Pancreas (tissue), 10 donors: Measurements from ENCODE around the gene ASB6. TPM values are rescaled to one million over a fixed set of nuclear protein-coding genes. Genes with fewer than 3 reads are reported as not detected.

Source experiments
- ATAC-seq, 4 donors: fragments of 200-7000 bp; cut with Tn5 transposase; one replicate each; pipeline versions ENCODE4 v1.8.0 to v1.9.1; 2020; ENCODE audit warnings: mild to moderate bottlenecking in 4 of 4, moderate library complexity in 4 of 4
- DNase-seq, 6 donors: peaks; one replicate each; pipeline ENCODE4 v3.0.0-alpha.2; 2020
- FAIRE-seq: peaks from 2 replicates; lab custom pipeline; 2012; peaks lifted over from hg19 to GRCh38; lab: Jason Lieb, UNC
- H3K27ac ChIP-seq, 4 donors: fragments of 200-600 bp; sonication (generic); 1 replicate in 3 of 4; 2 replicates in 1 of 4; pipeline versions ENCODE4 v1.5.0 to v1.8.0; 2020
- H3K27me3 ChIP-seq, 4 donors: fragments of 200-600 bp; one replicate each; pipeline ENCODE4 v1.8.0; 2021
- H3K36me3 ChIP-seq, 3 donors: fragments of 200-600 bp; sonication (generic) in 1 of 3; one replicate each; pipeline versions ENCODE4 v1.5.0 to v1.8.0; 2020 to 2021
- H3K4me1 ChIP-seq, 3 donors: fragments of 200-600 bp; one replicate each; pipeline ENCODE4 v1.8.0; 2021
- H3K4me3 ChIP-seq, 4 donors: fragments of 200-600 bp; sonication (generic) in 2 of 4; one replicate each; pipeline versions ENCODE4 v1.5.0 to v1.8.0; 2020 to 2021
- H3K9me3 ChIP-seq, 4 donors: fragments of 200-600 bp; one replicate each; pipeline ENCODE4 v1.8.0; 2021
- CTCF ChIP-seq, 4 donors: fragments of 200-600 bp; sonication (generic) in 3 of 4; IDR thresholded peaks; one replicate each; pipeline versions ENCODE4 v1.5.0 to v1.8.0; 2021; ENCODE audit warnings: antibody characterized with exemption in 4 of 4
- WGBS, 2 donors: extraction: QIAGEN DNeasy Blood & Tissue Kit; methylation state at CpG; one replicate each; pipeline ENCODE4 v1.1.7; 2013; 5-methylcytosine and 5-hydroxymethylcytosine counted together
- intact Hi-C, 3 donors: fragments of 100-400 bp; cut with DNase I; formaldehyde crosslinking; loops; one replicate each; pipeline versions ENCODE4 v1.11.1 to v1.14.2; 2022
- polyA plus RNA-seq, 2 donors: library from polyadenylated mRNA; stranded (reverse); fragments of 200-250 nt; gene quantifications; one replicate each; pipeline ENCODE4 v1.2.3, GENCODE V29; 2013
- total RNA-seq, 6 donors: library from RNA; stranded (reverse); fragmentation: NEBNext Ultra II Directional in 4 of 6; extraction: Animal tissue kit (Norgen Biotek cat#: 25700) in 4 of 6; gene quantifications; one replicate each; pipeline versions ENCODE4 v1.2.1 to v1.2.4, GENCODE V29; 2021 to 2023
- donor health status: healthy with polysubstance abuse.
- donor health status: DM: no; HTN: no; CAD: no; lungs with moderate emphysema.
- donor health status: DM: no; HTN: no; CAD: no.
- donor health status: control.
- donor health status: control.
- donor health status: Bipolar disorder and iron deficiency.
- donor health status: DM: yes; HTN: yes; CAD: no.
- donor health status: DM: no; HTN: no; CAD: no.
- donor health status: DM: no; HTN: no; CAD: no.
- donor health status: DM: yes; HTN: yes; CAD: no.

The ASB6 gene
- total and polyA plus RNA-seq, 8 donors: 6.3 to 23.7 (median 9.0) TPM

GRCh38 chr9:129643706-129644105 lies 1.8 kb upstream of the ASB6 start:
- ATAC-seq: no peak
- no peaks in the 10 kb centered on the region for H3K9me3 ChIP-seq
- H3K27me3 ChIP-seq: no peaks in the 10 kb centered on the region
- peaks cover 0 to 4% (median 0%) of the 10 kb centered on the region in 3 donors for H3K36me3 ChIP-seq
- no peak overlapping the region for H3K27ac ChIP-seq
- no peak for FAIRE-seq
- peak in 1 of 6 donors; percentile 27 for DNase-seq
- H3K4me1 ChIP-seq: peaks cover 16 to 22% (median 17%) of the 10 kb centered on the region in 3 donors
- TF ChIP-seq CTCF (IDR thresholded peaks at IDR 0.05): no peak
- intact Hi-C loops: loop anchor here in 1 of 3 donors (5.0 kb wide), 1 partner anchor 149 kb away; no protein-coding TSS in a partner anchor
- no peak overlapping the region for H3K4me3 ChIP-seq
- 81 to 86% methylated on average over 10 of the region's 10 CpGs for WGBS, 2 donors

- WGBS, 2 donors: 8 to 9% methylated on average over 42 to 44 of the region's 44 CpGs
- no peaks in the 10 kb centered on the region for H3K27me3 ChIP-seq
- peaks cover 16 to 22% (median 17%) of the 10 kb centered on the region in 3 donors for H3K4me1 ChIP-seq
- TF ChIP-seq CTCF (IDR thresholded peaks at IDR 0.05): no peak
- H3K36me3 ChIP-seq: peaks cover 0 to 30% (median 20%) of the 10 kb centered on the region in 3 donors
- H3K27ac ChIP-seq: peak overlapping the region; percentile 53 to 80 (median 66)
- FAIRE-seq (no peak), ATAC-seq (peak in 1 of 4 donors; percentile 2), DNase-seq (peak in 2 of 6 donors; percentile 38 to 39)
- peak overlapping the region; percentile 89 to 100 (median 98) for H3K4me3 ChIP-seq
- H3K9me3 ChIP-seq: no peaks in the 10 kb centered on the region
- intact Hi-C loops: loop anchor here in 1 of 3 donors (5.0 kb wide), 1 partner anchor 151 kb away; no protein-coding TSS in a partner anchor
These were observed 841 bp downstream of the ASB6 start for GRCh38 chr9:129640871-129641749.

DNA sequence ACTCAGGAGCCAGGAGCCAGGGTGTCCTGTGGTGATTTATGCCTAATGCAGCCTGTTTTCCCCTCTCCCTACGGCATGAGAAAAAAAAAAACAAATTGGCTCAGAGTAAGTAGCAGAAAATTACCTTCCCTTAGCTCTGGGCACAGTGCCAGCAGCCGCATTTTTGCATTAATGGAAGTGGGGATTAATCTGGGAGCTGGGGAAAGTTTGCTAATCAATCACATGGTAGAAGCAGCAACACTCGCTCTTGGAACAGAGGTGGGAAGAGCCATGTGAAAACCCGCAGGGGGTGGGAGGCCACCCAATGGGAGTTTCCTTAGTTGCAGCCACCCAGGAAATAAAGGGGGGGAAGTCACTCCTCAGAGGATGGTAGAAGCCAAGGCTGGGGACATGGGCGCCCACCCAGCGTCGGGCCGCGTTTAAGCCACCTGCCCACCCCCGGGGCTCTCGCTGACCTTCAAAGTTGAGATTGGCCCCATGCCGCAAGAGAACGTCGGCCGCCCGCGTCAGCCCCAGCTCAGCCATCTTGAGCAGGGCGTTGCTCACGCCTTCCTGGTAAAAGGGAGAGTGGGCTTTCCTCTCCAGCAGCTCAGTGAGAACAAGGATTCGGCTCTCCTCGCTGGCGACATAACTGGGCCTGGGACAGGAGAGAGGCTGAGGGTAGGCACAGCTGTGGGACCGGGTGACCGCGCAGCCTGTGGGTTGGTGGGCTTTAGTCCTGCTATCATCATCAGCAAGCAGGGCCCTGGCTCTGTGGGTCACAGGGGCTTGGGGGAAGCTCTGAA lies 1.7 kb downstream of the ASB6 start:
- intact Hi-C loops: loop anchor here in 1 of 3 donors (5.0 kb wide), 1 partner anchor 152 kb away; no protein-coding TSS in a partner anchor
- Histone ChIP-seq H3K9me3 (no peaks in the 10 kb centered on the region), H3K36me3 (peaks cover under 1 to 38% (median 27%) of the 10 kb centered on the region in 3 donors), H3K4me3 (peak overlapping the region in 3 of 4 donors; percentile 89 to 100 (median 99)), H3K27ac (peak overlapping the region; percentile 53 to 72 (median 62)), H3K27me3 (no peaks in the 10 kb centered on the region), H3K4me1 (peaks cover 16 to 22% (median 17%) of the 10 kb centered on the region in 3 donors)
- TF ChIP-seq CTCF (IDR thresholded peaks at IDR 0.05): no peak
- ATAC-seq: peak; percentile 6 to 34 (median 8)
- DNase-seq: peak in 5 of 6 donors; percentile 45 to 85 (median 81)
- 14 to 24% methylated on average over 25 of the region's 25 CpGs for WGBS, 2 donors
- FAIRE-seq: no peak

DNA sequence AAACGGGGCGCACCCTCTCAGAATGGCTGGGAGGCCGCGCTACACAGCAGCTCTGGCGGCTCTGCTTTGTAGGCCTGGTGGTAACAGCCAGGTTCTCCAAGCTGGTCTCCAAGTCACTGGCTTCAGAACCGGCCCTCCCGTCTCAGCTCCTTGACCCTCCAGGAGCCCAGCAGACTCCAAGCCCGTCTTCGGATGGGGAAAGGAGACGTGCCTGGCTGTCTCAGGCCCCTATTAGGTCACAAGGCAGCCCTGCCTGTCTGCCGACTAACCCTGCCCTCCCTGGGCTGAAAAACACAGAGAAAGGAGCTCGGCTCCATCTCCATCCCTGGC lies 2.2 kb downstream of the ASB6 start:
- peak in 1 of 6 donors; percentile 15 for DNase-seq
- H3K36me3 ChIP-seq: peaks cover 6 to 44% (median 27%) of the 10 kb centered on the region in 3 donors
- no peaks in the 10 kb centered on the region for H3K9me3 ChIP-seq
- peaks cover 16 to 22% (median 17%) of the 10 kb centered on the region in 3 donors for H3K4me1 ChIP-seq
- TF ChIP-seq CTCF (IDR thresholded peaks at IDR 0.05): no peak
- FAIRE-seq: no peak
- ATAC-seq: no peak
- no peaks in the 10 kb centered on the region for H3K27me3 ChIP-seq
- peak overlapping the region in 1 of 4 donors; percentile 99 for H3K4me3 ChIP-seq
- WGBS, 2 donors: 56 to 57% methylated on average over 12 of the region's 12 CpGs
- peak overlapping the region; percentile 53 to 72 (median 62) for H3K27ac ChIP-seq
- intact Hi-C loops: loop anchor here in 1 of 3 donors (5.0 kb wide), 1 partner anchor 153 kb away; no protein-coding TSS in a partner anchor
